Esophagus squamous epithelium (tissue), 4 donors: ENCODE measurements around the gene VPS37D.

Source experiments
- POLR2A ChIP-seq, 4 donors: fragments of 450-650 bp; IDR thresholded peaks; one replicate each; pipeline ENCODE4 v1.6.1; 2017; ENCODE audit warnings: antibody characterized with exemption in 4 of 4, mild to moderate bottlenecking in 4 of 4, moderate library complexity in 3 of 4
- TF ChIP-seq, protein P1 (sequence below), 6 experiments: fragments of 450-650 bp in 4 of 6; fragments of 200-600 bp in 2 of 6; sonication (generic) in 2 of 6; IDR thresholded peaks; one replicate each; pipeline ENCODE4 v1.5.1; 2016 to 2019; ENCODE audit warnings: antibody characterized with exemption in 6 of 6, mild to moderate bottlenecking in 4 of 6, moderate library complexity in 4 of 6

DNA sequence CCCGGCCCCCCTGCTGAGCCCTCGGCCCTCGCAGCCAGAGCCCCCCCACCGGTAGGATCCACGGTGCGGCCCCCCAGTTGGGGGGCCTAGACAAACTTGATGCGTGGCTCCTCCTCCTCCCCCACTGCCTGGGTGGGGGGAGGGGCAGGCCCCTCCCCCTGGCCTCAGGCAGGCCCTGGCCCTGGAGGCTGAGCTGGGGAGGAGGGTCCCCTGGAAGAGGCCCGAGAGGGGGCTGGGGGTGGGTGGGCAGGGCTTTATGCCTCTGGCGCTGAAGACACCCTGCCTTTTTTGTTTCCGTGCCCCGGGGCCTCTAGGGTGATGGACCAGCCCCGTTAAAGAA lies 3.7 kb downstream of the VPS37D start:
- TF ChIP-seq, protein P1, sequence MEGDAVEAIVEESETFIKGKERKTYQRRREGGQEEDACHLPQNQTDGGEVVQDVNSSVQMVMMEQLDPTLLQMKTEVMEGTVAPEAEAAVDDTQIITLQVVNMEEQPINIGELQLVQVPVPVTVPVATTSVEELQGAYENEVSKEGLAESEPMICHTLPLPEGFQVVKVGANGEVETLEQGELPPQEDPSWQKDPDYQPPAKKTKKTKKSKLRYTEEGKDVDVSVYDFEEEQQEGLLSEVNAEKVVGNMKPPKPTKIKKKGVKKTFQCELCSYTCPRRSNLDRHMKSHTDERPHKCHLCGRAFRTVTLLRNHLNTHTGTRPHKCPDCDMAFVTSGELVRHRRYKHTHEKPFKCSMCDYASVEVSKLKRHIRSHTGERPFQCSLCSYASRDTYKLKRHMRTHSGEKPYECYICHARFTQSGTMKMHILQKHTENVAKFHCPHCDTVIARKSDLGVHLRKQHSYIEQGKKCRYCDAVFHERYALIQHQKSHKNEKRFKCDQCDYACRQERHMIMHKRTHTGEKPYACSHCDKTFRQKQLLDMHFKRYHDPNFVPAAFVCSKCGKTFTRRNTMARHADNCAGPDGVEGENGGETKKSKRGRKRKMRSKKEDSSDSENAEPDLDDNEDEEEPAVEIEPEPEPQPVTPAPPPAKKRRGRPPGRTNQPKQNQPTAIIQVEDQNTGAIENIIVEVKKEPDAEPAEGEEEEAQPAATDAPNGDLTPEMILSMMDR (IDR thresholded peaks at IDR 0.05): no peak
- TF ChIP-seq POLR2A (IDR thresholded peaks at IDR 0.05): no peak
